ENCODE measurements around the gene PBX4. TPM values are rescaled to one million over a fixed set of nuclear protein-coding genes. Genes with fewer than 3 reads are reported as not detected.

Gene PBX4
- total RNA-seq, 3 donors from 2014 or later: 8.9 to 12.1 (median 9.2) TPM

GRCh38 chr19:19553670-19554069 lies 64.8 kb downstream of the PBX4 start:
- no peak for DNase-seq
- no peak for ATAC-seq
- no peaks in the 10 kb centered on the region for H3K9me3 Mint-ChIP-seq
- H3K4me1 Mint-ChIP-seq (ENCODE audit: low read depth): peaks cover 2% of the 10 kb centered on the region
- no peak overlapping the region for H3K4me3 Mint-ChIP-seq
- no peaks in the 10 kb centered on the region for H3K36me3 Mint-ChIP-seq (ENCODE audit: insufficient read depth)
- no peaks in the 10 kb centered on the region for H3K27me3 Mint-ChIP-seq (ENCODE audit: low read depth)

GRCh38 chr19:19552798-19553197 lies 65.7 kb downstream of the PBX4 start:
- no peaks in the 10 kb centered on the region for H3K27me3 Mint-ChIP-seq (ENCODE audit: low read depth)

DNA sequence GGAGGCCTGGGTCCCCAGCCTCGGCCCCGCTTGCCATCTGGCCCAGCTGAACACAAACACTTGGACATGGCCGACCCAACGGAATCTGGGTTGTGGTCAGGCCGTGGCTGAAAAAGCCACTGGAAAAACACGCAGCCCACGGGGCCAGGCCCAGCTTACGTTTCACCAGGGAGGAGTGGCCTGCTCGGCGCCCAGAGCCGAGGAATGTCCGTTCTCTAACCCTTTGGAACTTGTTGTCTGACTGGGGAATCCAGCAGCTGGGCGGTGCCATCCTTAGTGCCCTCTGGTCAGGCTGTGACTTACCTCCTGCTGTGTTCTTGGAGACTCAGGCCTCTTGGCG lies 66.7 kb downstream of the PBX4 start:
- Mint-ChIP-seq H3K36me3 (ENCODE audit: insufficient read depth) (no peaks in the 10 kb centered on the region), H3K9me3 (no peaks in the 10 kb centered on the region), H3K27me3 (ENCODE audit: low read depth) (no peaks in the 10 kb centered on the region), H3K4me3 (no peak overlapping the region), H3K4me1 (ENCODE audit: low read depth) (peaks cover 2% of the 10 kb centered on the region)
- no peak for DNase-seq
- no peak for ATAC-seq

More at GRCh38 chr19:19552798-19553197, 65.7 kb downstream of the PBX4 start:
- ATAC-seq (peak in 1 of 2 donors; percentile 44), DNase-seq (no peak)
- Mint-ChIP-seq H3K36me3 (ENCODE audit: insufficient read depth) (no peaks in the 10 kb centered on the region), H3K4me1 (ENCODE audit: low read depth) (peaks cover 2% of the 10 kb centered on the region), H3K9me3 (no peaks in the 10 kb centered on the region), H3K4me3 (no peak overlapping the region)

GRCh38 chr19:19550972-19551852 lies 67.3 kb downstream of the PBX4 start:
- ATAC-seq (no peak), DNase-seq (no peak)
- peaks cover 2% of the 10 kb centered on the region for H3K4me1 Mint-ChIP-seq (ENCODE audit: low read depth)
- H3K36me3 Mint-ChIP-seq (ENCODE audit: insufficient read depth): no peaks in the 10 kb centered on the region
- no peaks in the 10 kb centered on the region for H3K27me3 Mint-ChIP-seq (ENCODE audit: low read depth)
- no peaks in the 10 kb centered on the region for H3K9me3 Mint-ChIP-seq
- H3K4me3 Mint-ChIP-seq: no peak overlapping the region

DNA sequence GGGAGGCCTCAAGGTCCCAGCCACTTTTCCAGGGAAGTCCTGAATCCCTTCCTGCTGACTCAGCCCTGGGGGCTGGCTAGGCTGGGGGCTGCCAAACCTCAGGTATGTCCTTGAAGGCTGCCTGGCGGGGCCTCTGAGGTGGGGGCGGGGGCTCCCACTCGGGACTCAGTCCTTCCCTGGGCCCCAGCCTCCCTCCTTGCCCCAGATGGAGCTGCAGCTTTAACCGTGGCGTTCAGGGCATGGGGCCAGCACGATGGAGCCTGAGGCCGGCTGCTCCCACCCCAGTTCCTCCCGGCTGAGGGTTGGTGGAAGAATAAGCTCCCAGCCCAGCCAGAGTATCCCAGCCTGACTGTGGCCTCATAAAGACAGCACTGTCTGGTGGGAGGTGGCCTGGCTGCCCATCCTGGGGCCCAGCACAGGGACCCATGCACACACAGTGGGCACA lies 68.0 kb downstream of the PBX4 start:
- Mint-ChIP-seq H3K27me3 (ENCODE audit: low read depth) (no peaks in the 10 kb centered on the region), H3K9me3 (no peaks in the 10 kb centered on the region), H3K4me3 (no peak overlapping the region), H3K4me1 (ENCODE audit: low read depth) (peaks cover 2% of the 10 kb centered on the region), H3K36me3 (ENCODE audit: insufficient read depth) (no peaks in the 10 kb centered on the region)
- ATAC-seq (no peak), DNase-seq (no peak)

- Mint-ChIP-seq H3K9me3 (no peaks in the 10 kb centered on the region), H3K4me3 (no peak overlapping the region), H3K36me3 (ENCODE audit: insufficient read depth) (no peaks in the 10 kb centered on the region), H3K27me3 (ENCODE audit: low read depth) (no peaks in the 10 kb centered on the region), H3K4me1 (ENCODE audit: low read depth) (peaks cover 2% of the 10 kb centered on the region)
- DNase-seq (no peak), ATAC-seq (no peak)
These were observed 68.6 kb downstream of the PBX4 start for GRCh38 chr19:19549804-19550464.

- no peak overlapping the region for H3K4me3 Mint-ChIP-seq
These were observed 69.3 kb downstream of the PBX4 start for GRCh38 chr19:19548915-19549759.

DNA sequence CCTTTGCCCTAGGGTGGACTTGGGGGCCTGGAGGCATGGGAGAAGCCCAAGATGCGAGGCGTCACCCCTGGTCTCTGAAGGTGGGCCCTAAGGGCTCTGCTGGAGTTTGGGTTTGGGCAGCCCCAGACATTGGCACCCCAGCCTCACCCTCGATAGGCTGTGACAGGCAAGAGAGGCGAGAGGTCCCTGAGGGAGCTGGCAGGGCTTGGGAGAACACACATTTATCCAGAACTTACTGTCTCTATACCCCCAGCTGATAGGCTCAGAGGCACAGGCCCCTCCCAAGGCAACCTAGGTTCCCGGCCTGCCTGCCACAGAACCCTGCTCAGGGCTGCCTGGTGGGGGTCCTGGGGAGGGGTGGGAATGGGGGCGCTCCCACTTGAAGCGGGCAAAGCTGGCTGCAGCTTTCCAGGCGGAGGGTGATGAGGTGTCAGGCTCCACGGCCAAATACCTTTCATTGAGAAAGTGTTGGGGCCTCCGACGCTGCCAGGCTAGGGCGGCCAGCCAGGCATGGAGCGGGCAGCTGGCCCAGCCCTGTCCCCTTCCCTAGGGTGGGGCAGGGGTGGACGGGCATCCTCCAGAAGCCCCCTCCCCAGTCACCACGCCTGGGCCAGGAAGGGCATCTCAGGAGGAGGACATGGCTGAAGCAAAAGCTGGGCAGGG lies 70.7 kb downstream of the PBX4 start:
- DNase-seq (no peak), ATAC-seq (no peak)
- no peaks in the 10 kb centered on the region for H3K9me3 Mint-ChIP-seq
- no peaks in the 10 kb centered on the region for H3K4me1 Mint-ChIP-seq (ENCODE audit: low read depth)
- H3K36me3 Mint-ChIP-seq (ENCODE audit: insufficient read depth): no peaks in the 10 kb centered on the region
- H3K27me3 Mint-ChIP-seq (ENCODE audit: low read depth): no peaks in the 10 kb centered on the region
- no peak overlapping the region for H3K4me3 Mint-ChIP-seq

More at GRCh38 chr19:19548915-19549759, 69.3 kb downstream of the PBX4 start:
- Mint-ChIP-seq H3K9me3 (no peaks in the 10 kb centered on the region), H3K36me3 (ENCODE audit: insufficient read depth) (no peaks in the 10 kb centered on the region), H3K4me1 (ENCODE audit: low read depth) (no peaks in the 10 kb centered on the region), H3K27me3 (ENCODE audit: low read depth) (no peaks in the 10 kb centered on the region)
- ATAC-seq (no peak), DNase-seq (no peak)

GRCh38 chr19:19546751-19547162 lies 71.7 kb downstream of the PBX4 start:
- Mint-ChIP-seq H3K4me1 (ENCODE audit: low read depth) (peaks cover 8% of the 10 kb centered on the region), H3K4me3 (no peak overlapping the region), H3K27me3 (ENCODE audit: low read depth) (no peaks in the 10 kb centered on the region), H3K36me3 (ENCODE audit: insufficient read depth) (no peaks in the 10 kb centered on the region), H3K9me3 (no peaks in the 10 kb centered on the region)
- DNase-seq (no peak), ATAC-seq (no peak)

DNA sequence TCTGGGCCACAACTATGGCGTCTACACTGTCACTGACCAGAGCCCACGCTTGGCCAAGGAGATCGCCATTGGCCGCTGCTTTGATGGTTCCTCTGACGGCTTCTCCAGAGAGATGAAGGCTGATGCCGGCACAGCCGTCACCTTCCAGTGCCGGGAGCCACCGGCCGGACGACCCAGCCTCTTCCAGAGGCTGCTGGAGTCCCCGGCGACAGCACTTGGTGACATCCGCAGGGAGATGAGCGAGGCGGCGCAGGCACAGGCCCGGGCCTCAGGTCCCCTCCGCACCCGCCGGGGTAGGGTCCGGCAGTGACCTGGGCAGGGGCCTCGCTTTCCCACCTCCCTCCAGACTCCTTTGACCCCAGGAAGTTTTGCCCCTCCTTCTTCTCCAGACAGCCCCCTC lies 72.8 kb downstream of the PBX4 start:
- DNase-seq (no peak), ATAC-seq (no peak)
- H3K4me1 Mint-ChIP-seq (ENCODE audit: low read depth): peaks cover 13% of the 10 kb centered on the region
- no peak overlapping the region for H3K4me3 Mint-ChIP-seq
- H3K36me3 Mint-ChIP-seq (ENCODE audit: insufficient read depth): no peaks in the 10 kb centered on the region
- H3K9me3 Mint-ChIP-seq: no peaks in the 10 kb centered on the region
- no peaks in the 10 kb centered on the region for H3K27me3 Mint-ChIP-seq (ENCODE audit: low read depth)

DNA sequence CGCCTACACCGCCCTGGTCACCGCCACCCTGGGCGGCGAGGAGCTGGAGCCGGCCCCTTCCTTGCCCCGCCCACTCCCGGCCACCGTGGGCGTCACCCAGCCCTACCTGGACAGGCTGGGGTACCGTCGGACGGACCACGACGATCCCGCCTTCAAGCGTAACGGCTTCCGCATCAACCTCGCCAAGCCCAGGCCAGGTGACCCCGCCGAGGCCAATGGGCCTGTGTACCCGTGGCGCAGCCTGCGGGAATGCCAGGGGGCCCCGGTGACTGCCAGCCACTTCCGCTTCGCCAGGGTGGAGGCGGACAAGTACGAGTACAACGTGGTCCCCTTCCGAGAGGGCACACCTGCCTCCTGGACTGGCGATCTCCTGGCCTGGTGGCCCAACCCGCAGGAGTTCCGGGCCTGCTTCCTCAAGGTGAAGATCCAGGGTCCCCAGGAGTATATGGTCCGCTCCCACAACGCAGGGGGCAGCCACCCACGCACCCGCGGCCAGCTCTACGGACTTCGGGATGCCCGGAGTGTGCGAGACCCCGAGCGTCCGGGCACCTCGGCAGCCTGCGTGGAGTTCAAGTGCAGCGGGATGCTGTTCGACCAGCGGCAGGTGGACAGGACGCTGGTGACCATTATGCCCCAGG lies 73.4 kb downstream of the PBX4 start:
- Mint-ChIP-seq H3K36me3 (ENCODE audit: insufficient read depth) (no peaks in the 10 kb centered on the region), H3K4me1 (ENCODE audit: low read depth) (peaks cover 16% of the 10 kb centered on the region), H3K4me3 (no peak overlapping the region), H3K27me3 (ENCODE audit: low read depth) (no peaks in the 10 kb centered on the region), H3K9me3 (no peaks in the 10 kb centered on the region)
- ATAC-seq (no peak), DNase-seq (no peak)

GRCh38 chr19:19544257-19544953 lies 74.1 kb downstream of the PBX4 start:
- no peak overlapping the region for H3K4me3 Mint-ChIP-seq
- ATAC-seq (no peak), DNase-seq (no peak)
- peaks cover 16% of the 10 kb centered on the region for H3K4me1 Mint-ChIP-seq (ENCODE audit: low read depth)
- H3K9me3 Mint-ChIP-seq: no peaks in the 10 kb centered on the region
- no peaks in the 10 kb centered on the region for H3K27me3 Mint-ChIP-seq (ENCODE audit: low read depth)
- no peaks in the 10 kb centered on the region for H3K36me3 Mint-ChIP-seq (ENCODE audit: insufficient read depth)

DNA sequence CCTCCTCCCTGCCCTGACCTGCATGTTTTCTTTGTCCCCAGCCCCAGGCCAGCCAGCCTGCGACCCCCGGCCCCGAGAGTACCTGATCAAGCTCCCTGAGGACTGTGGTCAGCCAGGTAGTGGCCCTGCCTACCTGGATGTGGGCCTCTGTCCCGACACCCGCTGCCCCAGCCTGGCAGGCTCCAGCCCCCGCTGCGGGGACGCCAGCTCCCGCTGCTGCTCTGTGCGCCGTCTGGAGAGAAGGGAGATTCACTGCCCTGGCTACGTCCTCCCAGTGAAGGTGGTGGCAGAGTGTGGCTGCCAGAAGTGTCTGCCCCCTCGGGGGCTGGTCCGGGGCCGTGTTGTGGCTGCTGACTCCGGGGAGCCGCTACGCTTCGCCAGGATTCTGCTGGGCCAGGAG lies 74.8 kb downstream of the PBX4 start:
- Mint-ChIP-seq H3K27me3 (ENCODE audit: low read depth) (peaks cover 4% of the 10 kb centered on the region), H3K36me3 (ENCODE audit: insufficient read depth) (no peaks in the 10 kb centered on the region), H3K4me3 (no peak overlapping the region), H3K9me3 (no peaks in the 10 kb centered on the region), H3K4me1 (ENCODE audit: low read depth) (peaks cover 21% of the 10 kb centered on the region)
- ATAC-seq (no peak), DNase-seq (no peak)

Measured in activated T-cell treated with anti-CD3 and anti-CD28 coated beads, Interleukin-2, amount 50 U/mL, for 4 hours (primary cell).